NCI-H2171 (cell line): ENCODE data around the gene TRAPPC2L.

Source experiments
- DNase-seq: peaks from one replicate; lab custom pipeline; 2025; lab: John Stamatoyannopoulos, UW

TRAPPC2L gene

GRCh38 chr16:88839745-88840599, 17.0 kb upstream of the TRAPPC2L start:
- DNase-seq, result no peak

GRCh38 chr16:88840600-88841215, 16.2 kb upstream of the TRAPPC2L start:
- no peak for DNase-seq

GRCh38 chr16:88841521-88842307, 15.2 kb upstream of the TRAPPC2L start:
- DNase-seq, result no peak

- DNase-seq, result no peak
Measured at GRCh38 chr16:88842308-88842756, 14.6 kb upstream of the TRAPPC2L start.

DNA sequence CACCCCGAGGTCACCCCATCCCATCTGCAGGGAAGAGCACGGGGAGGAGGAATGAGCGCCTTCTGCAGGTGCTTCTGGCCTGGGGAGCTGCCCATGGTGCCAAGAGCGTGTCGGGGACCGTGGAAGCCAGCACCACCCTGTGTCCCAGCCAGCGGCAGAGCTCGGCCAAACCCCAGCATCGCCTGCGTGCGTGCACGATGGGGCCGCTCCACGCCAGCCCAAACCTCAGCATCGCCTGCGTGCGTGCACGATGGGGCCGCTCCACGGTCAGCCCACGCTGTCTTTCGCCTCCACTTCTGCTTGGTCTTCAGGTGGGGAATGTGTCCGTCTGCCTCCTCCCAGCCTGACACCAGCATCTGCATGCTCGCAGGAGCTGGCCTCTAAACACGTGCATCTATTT, 14.1 kb upstream of the TRAPPC2L start:
- no peak for DNase-seq

GRCh38 chr16:88843256-88843655, 13.7 kb upstream of the TRAPPC2L start:
- no peak for DNase-seq

GRCh38 chr16:88844419-88845036, 12.4 kb upstream of the TRAPPC2L start:
- no peak for DNase-seq

DNA sequence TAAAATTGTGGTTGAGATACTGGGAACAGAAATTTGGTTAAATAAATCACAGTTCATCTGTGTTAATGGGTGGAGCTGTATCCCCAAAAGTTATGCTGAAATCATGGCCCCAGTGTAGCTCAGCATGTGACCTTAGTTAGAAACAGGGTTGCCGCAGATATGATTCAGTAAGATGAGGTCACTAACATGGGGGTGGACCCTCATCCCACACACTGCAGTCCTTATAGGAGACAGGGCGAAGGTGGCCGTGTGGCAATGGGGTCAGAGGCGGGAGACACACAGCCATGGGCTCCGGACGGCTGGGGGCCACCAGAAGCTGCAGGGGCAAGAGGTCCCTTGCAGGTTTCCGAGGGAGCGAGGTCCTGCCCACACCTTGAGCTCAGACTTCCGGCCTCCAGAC, 10.8 kb upstream of the TRAPPC2L start:
- DNase-seq, result no peak

- DNase-seq, result no peak
Measured at GRCh38 chr16:88847654-88848053, 9.3 kb upstream of the TRAPPC2L start.

GRCh38 chr16:88848557-88848956, 8.4 kb upstream of the TRAPPC2L start:
- DNase-seq, result no peak

DNA sequence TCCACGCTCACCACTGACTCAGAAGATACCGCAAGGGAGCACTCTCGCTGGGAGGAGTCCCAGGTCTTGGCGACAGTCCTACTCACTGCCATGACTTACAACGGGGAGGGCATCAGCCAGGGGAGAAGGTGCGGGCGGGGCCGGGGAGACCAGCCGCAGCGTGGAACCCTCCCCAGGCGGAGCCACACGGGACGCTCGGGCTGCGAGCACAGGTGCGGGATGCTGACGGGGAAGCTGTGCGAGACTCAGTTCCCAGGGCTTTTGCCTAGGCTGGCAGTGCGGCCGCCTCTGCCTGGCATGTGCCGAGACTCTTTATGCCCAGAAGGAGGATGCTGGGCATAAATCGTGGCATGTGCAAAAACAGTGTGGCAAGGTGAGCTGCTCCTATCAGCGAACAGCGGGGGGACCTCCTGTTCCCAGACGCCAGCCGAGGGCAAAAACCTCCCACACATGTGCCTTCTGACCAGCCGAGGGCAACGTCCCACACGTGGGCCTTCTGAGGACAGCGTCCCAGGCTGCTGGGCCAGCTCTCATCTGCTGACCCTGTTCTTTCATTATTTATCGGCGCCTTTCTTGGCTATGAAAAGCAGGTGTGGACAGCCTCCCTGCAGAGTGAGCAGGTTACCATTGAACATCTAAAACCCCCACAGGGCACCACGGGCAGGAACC, 6.3 kb upstream of the TRAPPC2L start:
- no peak for DNase-seq

GRCh38 chr16:88851616-88852015, 5.3 kb upstream of the TRAPPC2L start:
- no peak for DNase-seq

DNA sequence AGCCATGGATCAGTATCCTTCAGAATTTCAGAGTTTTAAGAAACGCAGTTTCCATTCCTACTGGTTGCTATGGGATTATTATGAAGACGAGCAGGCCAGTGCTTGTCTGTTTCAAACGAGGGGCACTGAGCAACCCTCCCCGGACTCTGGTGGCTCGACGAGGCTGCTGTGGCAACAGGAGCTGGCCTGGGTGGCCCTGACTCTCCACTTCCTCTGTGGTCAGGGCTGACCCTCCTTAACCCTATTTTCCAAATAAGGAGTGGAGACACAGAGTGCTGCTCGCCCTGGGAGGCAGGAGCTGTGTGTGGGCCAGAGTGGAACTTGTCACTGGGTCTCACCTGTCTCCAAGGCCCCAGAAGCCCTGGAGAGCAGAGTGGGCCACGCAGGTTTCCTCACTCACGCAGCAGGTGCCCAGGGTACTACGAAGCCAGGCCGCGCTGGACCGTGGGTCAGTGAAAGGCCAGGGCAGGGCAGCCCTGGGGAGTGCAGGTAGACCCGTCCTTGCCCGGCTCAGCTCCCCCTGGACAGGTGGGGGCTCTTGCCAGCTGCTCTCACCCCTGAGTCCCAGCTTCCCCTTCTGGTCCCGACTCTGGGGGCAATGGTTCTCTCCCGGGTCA, 3.5 kb upstream of the TRAPPC2L start:
- DNase-seq, result no peak

GRCh38 chr16:88854306-88855111, 2.4 kb upstream of the TRAPPC2L start:
- DNase-seq, result no peak

GRCh38 chr16:88855176-88855575, 1.8 kb upstream of the TRAPPC2L start:
- DNase-seq, result no peak

- no peak for DNase-seq
Measured at GRCh38 chr16:88855736-88856121, 1.2 kb upstream of the TRAPPC2L start.

- no peak for DNase-seq
Measured at GRCh38 chr16:88856122-88856827, 652 bp upstream of the TRAPPC2L start.

DNA sequence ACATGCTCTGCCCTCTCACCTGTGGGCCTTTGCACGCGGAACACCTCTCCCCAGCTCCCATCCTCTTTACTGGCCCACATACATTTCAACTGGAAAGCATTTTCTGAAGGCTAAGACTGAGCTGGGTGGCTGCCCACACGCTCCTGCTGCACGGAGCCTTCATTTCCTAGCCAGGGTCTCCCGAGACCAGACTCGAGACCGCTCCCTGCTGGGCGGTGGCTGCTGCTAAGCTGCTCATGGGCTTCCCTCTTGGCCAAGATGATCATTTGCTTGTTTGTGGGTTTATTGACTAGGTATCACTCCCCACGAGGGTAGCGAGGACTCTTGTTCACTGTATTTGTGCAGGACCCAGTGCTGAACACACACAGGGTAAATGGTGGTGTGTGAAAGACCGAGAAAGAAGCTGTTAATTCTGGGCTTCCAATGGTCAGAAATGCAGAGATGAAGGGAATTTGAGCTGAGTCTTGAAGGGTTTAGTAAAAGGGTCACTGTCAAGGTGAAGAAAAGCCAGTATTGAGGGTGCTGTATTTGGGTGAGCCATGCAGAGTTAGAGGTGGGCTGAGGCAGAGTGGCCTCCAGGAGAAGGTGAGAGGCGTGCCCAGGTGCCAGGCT, 907 bp downstream of the TRAPPC2L start:
- DNase-seq, result peak; percentile 35

GRCh38 chr16:88859381-88860091, 2.6 kb downstream of the TRAPPC2L start:
- DNase-seq, result no peak
